NCI-H524 treated with DMSO at 0.1 percent for 48 hours (cell line): ENCODE measurements around the gene CORIN.

Experiments
- DNase-seq: peaks from one replicate; lab custom pipeline; 2025; lab: John Stamatoyannopoulos, UW

The CORIN gene

GRCh38 chr4:47690611-47691010 is 147.3 kb downstream of the CORIN start:
- no peak for DNase-seq

- no peak for DNase-seq
Measured at GRCh38 chr4:47686294-47686872, 151.5 kb downstream of the CORIN start.

- no peak for DNase-seq
Measured at GRCh38 chr4:47675806-47676205, 162.1 kb downstream of the CORIN start.

- DNase-seq = no peak
Measured at GRCh38 chr4:47674144-47674543, 163.7 kb downstream of the CORIN start.

- no peak for DNase-seq
Measured at GRCh38 chr4:47672696-47673095, 165.2 kb downstream of the CORIN start.

GRCh38 chr4:47669946-47670345 is 167.9 kb downstream of the CORIN start:
- DNase-seq = no peak

- DNase-seq = no peak
Measured at GRCh38 chr4:47668810-47669408, 169.0 kb downstream of the CORIN start.

GRCh38 chr4:47668256-47668655 is 169.6 kb downstream of the CORIN start:
- no peak for DNase-seq

GRCh38 chr4:47667552-47667951 is 170.3 kb downstream of the CORIN start:
- DNase-seq = no peak

- DNase-seq = no peak
Measured at GRCh38 chr4:47664051-47664826, 173.6 kb downstream of the CORIN start.

GRCh38 chr4:47662975-47663374 is 174.9 kb downstream of the CORIN start:
- DNase-seq = no peak

- no peak for DNase-seq
Measured at GRCh38 chr4:47661741-47662140, 176.1 kb downstream of the CORIN start.

- DNase-seq = no peak
Measured at GRCh38 chr4:47659342-47659741, 178.5 kb downstream of the CORIN start.

- no peak for DNase-seq
Measured at GRCh38 chr4:47654972-47655693, 182.7 kb downstream of the CORIN start.

GRCh38 chr4:47652092-47652491 is 185.8 kb downstream of the CORIN start:
- DNase-seq = no peak

GRCh38 chr4:47651231-47651630 is 186.6 kb downstream of the CORIN start:
- no peak for DNase-seq

- no peak for DNase-seq
Measured at GRCh38 chr4:47650584-47651130, 187.2 kb downstream of the CORIN start.

GRCh38 chr4:47647544-47647943 is 190.3 kb downstream of the CORIN start:
- no peak for DNase-seq

GRCh38 chr4:47647029-47647428 is 190.8 kb downstream of the CORIN start:
- no peak for DNase-seq

GRCh38 chr4:47646372-47646771 is 191.5 kb downstream of the CORIN start:
- DNase-seq = no peak

GRCh38 chr4:47643845-47644244 is 194.0 kb downstream of the CORIN start:
- DNase-seq = no peak

GRCh38 chr4:47642985-47643760 is 194.7 kb downstream of the CORIN start:
- peak; percentile 68 for DNase-seq
